ENCODE results near the gene KRT17.

KRT17 gene

DNA sequence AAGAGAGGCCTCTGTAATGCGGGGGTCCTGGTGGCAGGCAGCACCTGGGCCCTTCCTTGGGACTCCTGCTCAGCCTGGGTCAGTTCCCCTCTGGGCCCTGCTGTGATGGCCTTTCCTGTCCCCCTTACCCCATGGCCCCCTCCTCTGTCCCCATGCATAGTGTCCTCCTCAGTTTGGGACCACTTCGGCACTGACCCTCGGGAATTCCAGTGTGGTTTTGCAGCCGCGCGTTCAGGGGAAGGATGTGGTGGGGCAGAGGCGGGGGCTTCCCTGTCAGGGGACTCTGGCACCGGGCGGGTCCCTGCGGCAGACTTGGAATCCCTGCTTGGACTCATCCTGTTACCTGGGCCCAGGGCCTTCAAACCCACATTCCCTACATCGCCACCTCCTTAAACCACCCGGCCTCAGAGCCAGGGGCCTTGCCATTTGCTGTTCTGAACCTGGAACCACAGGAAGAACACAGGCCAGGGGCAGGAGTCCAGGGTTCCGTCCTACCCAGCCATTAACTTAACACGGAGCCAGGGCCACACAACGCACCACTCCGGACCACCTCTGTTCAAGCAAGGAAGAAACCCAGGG is 32.9 kb upstream of the KRT17 start:
- no peak overlapping the region for H3K4me3 ChIP-seq (ENCODE audit: low read depth in 1 of 2, low read length in 2 of 2)
- no peak overlapping the region for H3K9ac ChIP-seq (ENCODE audit: low read depth, low read length)
- no peak for TF ChIP-seq EZH2 (IDR thresholded peaks at IDR 0.05; ENCODE audit: borderline replicate concordance, low read depth, low read length, severe bottlenecking)
- TF ChIP-seq, protein P1, sequence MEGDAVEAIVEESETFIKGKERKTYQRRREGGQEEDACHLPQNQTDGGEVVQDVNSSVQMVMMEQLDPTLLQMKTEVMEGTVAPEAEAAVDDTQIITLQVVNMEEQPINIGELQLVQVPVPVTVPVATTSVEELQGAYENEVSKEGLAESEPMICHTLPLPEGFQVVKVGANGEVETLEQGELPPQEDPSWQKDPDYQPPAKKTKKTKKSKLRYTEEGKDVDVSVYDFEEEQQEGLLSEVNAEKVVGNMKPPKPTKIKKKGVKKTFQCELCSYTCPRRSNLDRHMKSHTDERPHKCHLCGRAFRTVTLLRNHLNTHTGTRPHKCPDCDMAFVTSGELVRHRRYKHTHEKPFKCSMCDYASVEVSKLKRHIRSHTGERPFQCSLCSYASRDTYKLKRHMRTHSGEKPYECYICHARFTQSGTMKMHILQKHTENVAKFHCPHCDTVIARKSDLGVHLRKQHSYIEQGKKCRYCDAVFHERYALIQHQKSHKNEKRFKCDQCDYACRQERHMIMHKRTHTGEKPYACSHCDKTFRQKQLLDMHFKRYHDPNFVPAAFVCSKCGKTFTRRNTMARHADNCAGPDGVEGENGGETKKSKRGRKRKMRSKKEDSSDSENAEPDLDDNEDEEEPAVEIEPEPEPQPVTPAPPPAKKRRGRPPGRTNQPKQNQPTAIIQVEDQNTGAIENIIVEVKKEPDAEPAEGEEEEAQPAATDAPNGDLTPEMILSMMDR (IDR thresholded peaks at IDR 0.05; ENCODE audit: borderline replicate concordance, extremely low read depth, low read length, poor library complexity, severe bottlenecking): no peak
- no peaks in the 10 kb centered on the region; the same call in 1 of the 2 replicates for H4K20me1 ChIP-seq (ENCODE audit: insufficient read depth, low read length)
- no peaks in the 10 kb centered on the region for H3K79me2 ChIP-seq (ENCODE audit: insufficient read depth, low read length)
- H3K9me3 ChIP-seq (ENCODE audit: insufficient read depth, low read length, severe bottlenecking): no peaks in the 10 kb centered on the region
- ATAC-seq (ENCODE audit: insufficient read depth, low read depth) (no peak), DNase-seq (no peak)
- H3K36me3 ChIP-seq (ENCODE audit: insufficient read depth, low read length): no peaks in the 10 kb centered on the region
- H3K4me1 ChIP-seq (ENCODE audit: insufficient read depth, low read length): no peaks in the 10 kb centered on the region
- no peak overlapping the region for H3K27ac ChIP-seq (ENCODE audit: low read length)
- H2AFZ ChIP-seq (ENCODE audit: low read depth, low read length): no peak overlapping the region
- H3K4me2 ChIP-seq (ENCODE audit: insufficient read depth, low read length): no peak overlapping the region
- H3K27me3 ChIP-seq (ENCODE audit: insufficient read depth, low read length, poor library complexity): no peaks in the 10 kb centered on the region

DNA sequence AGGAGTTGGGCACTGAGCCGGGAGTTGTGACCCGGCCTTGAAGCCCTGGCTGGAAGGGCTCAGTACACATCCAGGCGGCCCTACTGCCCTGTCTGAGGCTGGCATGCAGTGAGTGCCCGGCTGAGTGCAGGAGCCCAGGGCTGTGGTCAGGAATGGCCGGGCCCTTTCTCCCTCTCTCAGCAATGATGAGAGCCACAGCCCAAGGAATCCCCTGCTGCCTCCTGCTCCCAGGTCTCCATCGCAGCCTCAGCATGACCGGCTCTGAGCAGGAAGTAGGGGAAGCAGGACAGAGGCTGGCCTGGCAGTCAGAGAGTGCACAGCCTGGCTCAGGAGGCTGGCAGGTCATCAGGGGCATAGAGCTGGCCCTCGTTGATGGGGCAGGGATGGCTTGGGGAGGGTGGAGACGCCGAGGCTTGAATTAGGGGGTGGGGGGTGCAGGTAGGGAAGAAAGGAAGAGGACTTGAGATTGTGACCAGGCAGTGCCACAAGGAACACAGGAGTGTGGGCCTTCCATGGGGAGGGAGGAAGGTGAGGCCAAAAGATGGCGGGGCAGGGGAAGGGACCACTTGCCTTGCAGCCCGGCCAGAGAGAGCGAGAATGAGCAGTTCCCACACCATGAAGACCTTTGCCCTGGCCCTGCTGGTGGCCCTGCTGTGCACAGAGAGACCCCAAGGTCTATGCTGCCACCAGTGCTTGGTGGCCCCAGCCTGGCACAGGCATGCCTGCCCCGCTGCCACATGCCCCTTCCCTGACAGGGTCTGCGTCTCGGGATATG is 32.1 kb upstream of the KRT17 start:
- Histone ChIP-seq H3K27me3 (ENCODE audit: insufficient read depth, low read length, poor library complexity) (no peaks in the 10 kb centered on the region), H3K79me2 (ENCODE audit: insufficient read depth, low read length) (no peaks in the 10 kb centered on the region), H3K4me1 (ENCODE audit: insufficient read depth, low read length) (no peaks in the 10 kb centered on the region), H3K9me3 (ENCODE audit: insufficient read depth, low read length, severe bottlenecking) (no peaks in the 10 kb centered on the region), H2AFZ (ENCODE audit: low read depth, low read length) (no peak overlapping the region), H4K20me1 (ENCODE audit: insufficient read depth, low read length) (no peaks in the 10 kb centered on the region; the same call in 1 of the 2 replicates), H3K4me2 (ENCODE audit: insufficient read depth, low read length) (no peak overlapping the region), H3K4me3 (ENCODE audit: low read depth in 1 of 2, low read length in 2 of 2) (no peak overlapping the region), H3K9ac (ENCODE audit: low read depth, low read length) (no peak overlapping the region), H3K27ac (ENCODE audit: low read length) (no peak overlapping the region), H3K36me3 (ENCODE audit: insufficient read depth, low read length) (no peaks in the 10 kb centered on the region)
- DNase-seq: no peak
- TF ChIP-seq, protein P1 (IDR thresholded peaks at IDR 0.05; ENCODE audit: borderline replicate concordance, extremely low read depth, low read length, poor library complexity, severe bottlenecking): no peak
- no peak for TF ChIP-seq EZH2 (IDR thresholded peaks at IDR 0.05; ENCODE audit: borderline replicate concordance, low read depth, low read length, severe bottlenecking)
- no peak for ATAC-seq (ENCODE audit: insufficient read depth, low read depth)

DNA sequence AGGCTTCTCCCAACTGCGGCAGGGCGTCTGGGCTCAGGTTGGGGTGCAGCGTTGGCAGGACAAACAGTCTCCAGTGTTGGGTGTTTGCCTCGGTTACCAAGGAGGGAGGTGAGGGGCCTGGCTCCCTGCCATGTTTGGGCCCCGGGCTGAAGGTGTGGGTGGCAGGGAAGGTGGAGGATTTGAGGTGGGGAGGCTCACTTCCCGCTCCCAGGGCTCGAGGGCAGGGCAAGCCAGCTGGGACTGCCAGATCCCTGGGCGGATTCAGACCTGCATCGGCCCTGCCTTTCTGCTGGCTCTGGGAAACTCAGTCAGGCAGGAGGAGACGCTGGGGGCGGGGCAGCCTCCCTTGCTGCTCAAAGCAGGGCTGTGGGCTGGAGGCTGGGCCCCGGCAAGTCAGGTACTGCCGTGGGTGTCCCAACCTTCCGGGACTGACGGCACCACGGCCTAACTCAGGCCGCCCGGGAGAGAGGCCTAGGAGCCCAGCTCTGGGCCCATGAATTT is 31.3 kb upstream of the KRT17 start:
- H3K9me3 ChIP-seq (ENCODE audit: insufficient read depth, low read length, severe bottlenecking): no peaks in the 10 kb centered on the region
- H3K9ac ChIP-seq (ENCODE audit: low read depth, low read length): no peak overlapping the region
- H3K79me2 ChIP-seq (ENCODE audit: insufficient read depth, low read length): no peaks in the 10 kb centered on the region
- no peak overlapping the region for H3K27ac ChIP-seq (ENCODE audit: low read length)
- no peak overlapping the region for H2AFZ ChIP-seq (ENCODE audit: low read depth, low read length)
- H3K4me2 ChIP-seq (ENCODE audit: insufficient read depth, low read length): no peak overlapping the region
- no peak overlapping the region for H3K4me3 ChIP-seq (ENCODE audit: low read depth in 1 of 2, low read length in 2 of 2)
- H3K4me1 ChIP-seq (ENCODE audit: insufficient read depth, low read length): no peaks in the 10 kb centered on the region
- no peaks in the 10 kb centered on the region for H3K27me3 ChIP-seq (ENCODE audit: insufficient read depth, low read length, poor library complexity)
- no peaks in the 10 kb centered on the region; the same call in 1 of the 2 replicates for H4K20me1 ChIP-seq (ENCODE audit: insufficient read depth, low read length)
- ATAC-seq (ENCODE audit: insufficient read depth, low read depth) (no peak), DNase-seq (no peak)
- no peak for TF ChIP-seq EZH2 (IDR thresholded peaks at IDR 0.05; ENCODE audit: borderline replicate concordance, low read depth, low read length, severe bottlenecking)
- TF ChIP-seq, protein P1 (IDR thresholded peaks at IDR 0.05; ENCODE audit: borderline replicate concordance, extremely low read depth, low read length, poor library complexity, severe bottlenecking): no peak
- no peaks in the 10 kb centered on the region for H3K36me3 ChIP-seq (ENCODE audit: insufficient read depth, low read length)
